K562 (cell line): ENCODE results near the gene FBXO10. TPM values are rescaled to one million over a fixed set of nuclear protein-coding genes. Genes with fewer than 3 reads are reported as not detected.

ENCODE experiments used
- ATAC-seq: fragments of 200-7000 bp; cut with Tn5 transposase; 3 replicates; pipeline ENCODE4 v1.9.1; 2020; ENCODE audit warnings: moderate library complexity
- BruUV-seq: library from RNA; stranded (reverse); fragments of 400-500 nt; replicated peaks from 2 replicates; lab custom pipeline; 2021; lab: Mats Ljungman, UMichigan
- CTCF ChIA-PET: fragments of 300-600 bp; formaldehyde crosslinking; extraction: SDS; loops from one replicate; lab custom pipeline; 2021; ENCODE audit warnings: low intra/inter-chr PET ratio; lab: Yijun Ruan, JAX
- POLR2A ChIA-PET: fragments of 300-600, 350-650 bp; sonication (Branson Sonifier 250); formaldehyde crosslinking; extraction: SDS; loops from one replicate; lab custom pipeline; 2021; ENCODE audit warnings: antibody characterized with exemption, inconsistent platforms; lab: Yijun Ruan, JAX
- DNase-seq, 4 experiments: peaks; one replicate each; pipeline versions ENCODE4 v3.0.0 to v3.0.0-alpha.2; 2011 to 2018; ENCODE audit warnings: low spot score in 3 of 4, mixed read lengths in 3 of 4; ENCODE audit errors: extremely low read depth in 1 of 4
- FAIRE-seq: peaks from 2 replicates; lab custom pipeline; 2011; peaks lifted over from hg19 to GRCh38; lab: Jason Lieb, UNC
- H2AFZ ChIP-seq: 2 replicates; pipeline ENCODE4 v1.6.0; 2011; ENCODE audit warnings: low read depth, low read length, control low read depth, inconsistent platforms
- H3K27ac ChIP-seq: fragments of 200-600 bp; 3 replicates; pipeline ENCODE4 v1.8.0; 2011; ENCODE audit warnings: low read depth, mild to moderate bottlenecking, control low read depth, inconsistent platforms, low read length, moderate library complexity, mixed read lengths; ENCODE audit errors: extremely low read depth
- H3K27me3 ChIP-seq, 2 experiments: fragments of 300-600 bp in 1 of 2; 2 replicates in 1 of 2; 3 replicates in 1 of 2; pipeline versions ENCODE4 v1.6.0 to v1.8.0; 2011; ENCODE audit warnings: inconsistent platforms in 2 of 2, low read length in 2 of 2, mild to moderate bottlenecking in 1 of 2, mixed read lengths in 1 of 2, moderate library complexity in 1 of 2; ENCODE audit not compliant: control insufficient read depth in 2 of 2, insufficient read depth in 2 of 2
- H3K36me3 ChIP-seq: fragments of 300-600 bp; 3 replicates; pipeline ENCODE4 v1.8.0; 2011; ENCODE audit warnings: mild to moderate bottlenecking, low read length, inconsistent platforms; ENCODE audit not compliant: control insufficient read depth, insufficient read depth
- H3K4me1 ChIP-seq, 2 experiments: fragments of 200-600 bp in 1 of 2; replicated peaks in 1 of 2; 2 replicates in 1 of 2; 3 replicates in 1 of 2; pipeline versions ENCODE4 v1.5.1 to v1.8.0; 2011; ENCODE audit warnings: inconsistent platforms in 2 of 2, low read length in 2 of 2, mild to moderate bottlenecking in 1 of 2, mixed read lengths in 1 of 2, moderate library complexity in 1 of 2; ENCODE audit not compliant: control insufficient read depth in 2 of 2, insufficient read depth in 2 of 2
- H3K4me2 ChIP-seq: 2 replicates; pipeline ENCODE4 v1.6.1; 2011; ENCODE audit warnings: low read length, control low read depth, inconsistent platforms, mixed read lengths; ENCODE audit not compliant: insufficient read depth
- H3K4me3 ChIP-seq: fragments of 200-600 bp; sonication (generic), shearing (Covaris generic); 2 replicates; pipeline ENCODE4 v1.5.1; 2016; ENCODE audit warnings: control low read depth, inconsistent platforms
- H3K79me2 ChIP-seq: fragments of 200-600 bp; 3 replicates; pipeline ENCODE4 v1.8.0; 2011; ENCODE audit warnings: low read length, inconsistent platforms; ENCODE audit not compliant: control insufficient read depth, insufficient read depth
- H3K9ac ChIP-seq, 2 experiments: 2 replicates each; pipeline versions ENCODE4 v1.6.0 to v1.6.1; 2011; ENCODE audit warnings: low read depth in 2 of 2, low read length in 2 of 2, control low read depth in 1 of 2, inconsistent platforms in 1 of 2, mild to moderate bottlenecking in 1 of 2, mixed read lengths in 1 of 2; ENCODE audit not compliant: insufficient read depth in 1 of 2
- H3K9me1 ChIP-seq: one replicate; pipeline ENCODE4 v1.6.0; 2011; ENCODE audit warnings: inconsistent platforms, mild to moderate bottlenecking, low read length, moderate library complexity; ENCODE audit not compliant: control insufficient read depth, insufficient read depth
- H3K9me3 ChIP-seq: replicated peaks from 2 replicates; pipeline ENCODE4 v1.5.1; 2011; ENCODE audit warnings: low read depth, low read length, inconsistent platforms; ENCODE audit not compliant: control insufficient read depth, insufficient read depth
- H4K20me1 ChIP-seq: replicated peaks from 2 replicates; pipeline ENCODE4 v1.6.1; 2011; ENCODE audit warnings: low read length, inconsistent platforms, mixed read lengths; ENCODE audit not compliant: control insufficient read depth, insufficient read depth
- ARID2 ChIP-seq: fragments of 450-650 bp; IDR thresholded peaks from 2 replicates; pipeline ENCODE4 v1.6.1; 2017; ENCODE audit warnings: antibody characterized with exemption, mild to moderate bottlenecking
- HMGXB4 ChIP-seq: sonication (generic); formaldehyde crosslinking; IDR thresholded peaks from 2 replicates; pipeline ENCODE4 v1.8.1; 2023; ENCODE audit warnings: mild to moderate bottlenecking, missing genetic modification reagents
- TARDBP ChIP-seq: fragments of 450-650 bp; IDR thresholded peaks from 2 replicates; pipeline ENCODE4 v1.6.1; 2016
- WGBS: fragments of 100-300 bp; shearing (Covaris generic); methylation state at CpG from one replicate; pipeline ENCODE4 v1.1.6; 2016; ENCODE audit warnings: low coverage, mixed read lengths; ENCODE audit not compliant: insufficient coverage; ENCODE audit errors: missing lambda C conversion rate; 5-methylcytosine and 5-hydroxymethylcytosine counted together
- in situ Hi-C: fragments of 300-500 bp; cut with MboI; formaldehyde crosslinking; loops from 4 replicates; pipeline ENCODE4 v1.15.0; 2018; ENCODE audit warnings: inconsistent platforms, mixed read lengths
- intact Hi-C: fragments of 100-400 bp; cut with micrococcal nuclease; formaldehyde crosslinking; loops from 2 replicates; pipeline ENCODE4 v1.14.2; 2022
- polyA plus RNA-seq, 8 experiments: library from polyadenylated mRNA; depleted of rRNA in 4 of 8; stranded (reverse) in 5 of 8; unstranded in 3 of 8; fragments of >200 nt; fragmentation: Nextera tagmentation in 2 of 8; fragmentation: Illumina TruSeq in 1 of 8; extraction: Ambion mirVana in 2 of 8; extraction: Trizol in 1 of 8; gene quantifications; 2 replicates each; pipeline versions ENCODE4 v1.2.1 to v1.2.3, GENCODE V29; 2011 to 2014; ENCODE audit warnings: inconsistent platforms in 1 of 8, missing spikeins in 1 of 8
- total RNA-seq, 7 experiments: library from RNA; depleted of rRNA in 6 of 7; stranded (reverse); fragments of >200 nt in 6 of 7; fragmentation: Illumina TruSeq in 2 of 7; extraction: Trizol in 2 of 7; gene quantifications; 2 replicates each; pipeline versions ENCODE4 v1.2.1 to v1.2.3, GENCODE V29; 2011 to 2021; ENCODE audit warnings: low replicate concordance in 1 of 7

The FBXO10 gene
- total and polyA plus RNA-seq, 9 of the 15 experiments (the other 6 are each of a cell fraction or from before 2014, with no cell fraction given): 0.84 to 9.9 (median 6.0) TPM

GRCh38 chr9:37611014-37611413 lies 34.8 kb upstream of the FBXO10 start:
- Histone ChIP-seq H3K4me2 (no peak overlapping the region), H3K9me3 (no peaks in the 10 kb centered on the region), H3K4me3 (no peak overlapping the region), H2AFZ (no peak overlapping the region), H3K36me3 (no peaks in the 10 kb centered on the region), H3K9ac (no peak overlapping the region), H3K9me1 (no peaks in the 10 kb centered on the region), H3K4me1 (no peaks in the 10 kb centered on the region), H3K79me2 (no peaks in the 10 kb centered on the region), H4K20me1 (no peaks in the 10 kb centered on the region), H3K27ac (no peak overlapping the region), H3K27me3 (peaks cover 37 to 49% of the 10 kb centered on the region in 2 experiments)
- ChIA-PET CTCF (no interaction called here), POLR2A (interaction anchor here (0.9 to 1.5 kb wide), 2 partner anchors 10 to 14 kb away, joined by 3 to 10 read pairs; no protein-coding TSS in a partner anchor)
- no peak for DNase-seq
- 2% methylated on average over 6 of the region's 6 CpGs for WGBS
- BruUV-seq: no TSS peak
- FAIRE-seq: no peak
- ATAC-seq: no peak
- intact Hi-C loops: no loop called here
- TF ChIP-seq HMGXB4 (CRISPR knock-in tag) (no peak), TARDBP (no peak), ARID2 (no peak)
- TF ChIP-seq, all 486 proteins: peak for 0
- in situ Hi-C loops: no loop called here
